ENCODE data around the gene CISD2.
"Not testable (repeated sequence)": the region's sequence is repeated elsewhere in the genome, so short reads cannot be mapped to it uniquely, and the experiment has no call there.

Gene CISD2, protein sequence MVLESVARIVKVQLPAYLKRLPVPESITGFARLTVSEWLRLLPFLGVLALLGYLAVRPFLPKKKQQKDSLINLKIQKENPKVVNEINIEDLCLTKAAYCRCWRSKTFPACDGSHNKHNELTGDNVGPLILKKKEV

DNA sequence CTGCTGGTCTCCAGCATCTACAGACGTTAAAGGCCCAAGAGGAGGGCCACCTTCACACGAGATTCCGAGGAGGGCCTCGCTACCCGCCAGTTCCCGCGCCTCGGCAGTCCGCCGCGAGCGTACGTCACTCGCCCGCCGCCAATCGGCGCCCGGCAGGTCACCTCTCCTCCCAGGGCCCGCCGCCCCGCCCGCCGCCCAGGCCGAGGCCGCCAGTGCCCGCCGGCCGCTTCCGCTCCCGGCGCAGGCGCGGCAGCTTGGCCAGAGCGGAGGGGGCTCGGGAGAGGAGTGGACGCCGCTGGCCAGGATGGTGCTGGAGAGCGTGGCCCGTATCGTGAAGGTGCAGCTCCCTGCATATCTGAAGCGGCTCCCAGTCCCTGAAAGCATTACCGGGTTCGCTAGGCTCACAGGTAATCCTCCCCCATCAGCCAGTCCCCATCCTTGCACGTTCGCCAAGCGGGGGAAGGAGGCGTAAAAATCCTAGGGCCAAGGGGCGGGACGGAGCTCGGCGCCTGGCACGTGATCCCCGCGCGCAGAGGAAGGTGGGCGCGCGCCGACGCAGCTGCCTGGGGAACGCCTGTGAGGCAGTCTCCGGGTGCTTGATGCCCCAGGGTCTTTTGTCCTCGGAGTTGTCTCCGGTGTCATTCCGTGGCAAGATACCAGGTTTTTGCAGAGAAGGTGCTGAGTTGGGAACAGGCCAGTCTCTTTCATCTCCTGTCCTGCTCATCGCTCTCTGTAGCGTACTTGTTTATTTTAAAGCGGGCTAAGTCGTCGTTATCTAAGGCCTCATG, at the start of gene CISD2:
CISD2 (plus strand) TSS at position 212 of the 788 bp plus-strand sequence; CDS start at position 305, 93 bp downstream.
- DNase-seq: peak; percentile 90

DNA sequence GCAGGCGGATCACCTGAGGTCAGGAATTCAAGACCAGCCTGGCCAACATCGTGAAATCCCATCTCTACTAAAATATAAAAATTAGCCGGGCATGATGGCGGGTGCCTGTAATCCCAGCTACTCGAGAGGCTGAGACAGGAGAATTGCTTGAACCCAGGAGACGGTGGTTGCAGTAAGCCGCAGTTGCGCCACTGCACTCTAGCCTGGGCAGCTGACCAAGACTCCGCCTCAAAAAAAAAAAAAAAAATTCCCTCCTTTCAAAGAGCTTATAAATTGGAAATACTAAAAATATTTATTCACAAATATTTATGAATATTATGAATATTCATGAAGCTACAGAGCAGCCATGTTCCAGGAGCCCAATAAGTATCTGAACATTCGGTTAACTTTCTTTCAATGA, 49.7 kb upstream of the CISD2 start:
- DNase-seq: not testable (repeated sequence)

DNA sequence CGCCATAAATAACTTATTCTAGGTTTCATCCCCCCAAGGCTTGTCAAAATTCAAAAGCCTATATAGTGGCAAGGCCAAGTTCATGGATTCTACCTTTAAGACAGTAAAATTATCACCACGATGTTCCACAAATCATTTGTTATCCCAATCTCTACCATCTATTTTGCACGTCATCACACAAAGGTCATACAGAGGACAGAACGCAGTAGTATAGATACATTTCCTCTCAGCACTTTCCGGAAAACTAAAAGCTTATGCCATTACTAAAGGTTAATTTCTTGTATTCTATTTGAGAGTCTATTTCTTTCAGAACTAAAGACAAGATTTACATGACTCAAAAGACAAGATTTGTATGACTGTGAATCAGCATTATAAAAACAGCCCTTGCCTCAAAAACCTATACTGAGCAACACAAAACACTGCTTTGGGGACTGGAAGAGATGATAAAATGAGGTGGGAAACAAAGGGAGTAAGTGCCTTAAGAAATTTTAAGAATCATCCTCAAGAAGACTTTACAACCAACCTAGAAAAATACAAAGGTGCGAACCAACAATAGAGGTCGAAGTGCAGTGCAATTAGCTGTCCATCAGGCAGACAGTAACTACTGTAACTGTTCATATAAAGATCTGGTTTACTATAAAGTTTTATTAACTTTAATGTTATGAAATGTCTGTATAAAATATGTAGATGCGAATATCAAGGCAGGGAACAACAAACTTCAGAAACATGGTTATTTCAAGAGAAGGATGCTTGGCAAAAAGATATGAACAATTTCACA, 49.0 kb upstream of the CISD2 start:
- no peak for DNase-seq

DNA sequence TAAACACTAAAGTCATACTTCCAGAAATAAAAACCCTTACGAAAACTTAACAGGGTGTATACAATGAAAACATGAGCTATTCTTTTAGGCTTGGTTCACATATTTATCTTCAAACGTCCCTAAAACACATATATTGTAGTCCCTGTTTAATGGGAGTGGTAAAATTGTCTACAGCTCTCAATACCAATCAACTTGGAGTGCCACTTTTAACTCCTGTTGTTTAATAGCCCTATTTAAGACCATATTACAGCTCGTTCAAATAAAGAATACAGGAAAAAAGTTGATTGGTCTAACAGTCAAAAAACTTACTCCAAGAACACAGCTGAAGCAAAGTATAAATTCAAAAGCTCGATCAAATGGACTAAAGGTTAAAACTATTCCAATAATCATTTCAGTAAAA, 45.3 kb upstream of the CISD2 start:
- DNase-seq: no peak

DNA sequence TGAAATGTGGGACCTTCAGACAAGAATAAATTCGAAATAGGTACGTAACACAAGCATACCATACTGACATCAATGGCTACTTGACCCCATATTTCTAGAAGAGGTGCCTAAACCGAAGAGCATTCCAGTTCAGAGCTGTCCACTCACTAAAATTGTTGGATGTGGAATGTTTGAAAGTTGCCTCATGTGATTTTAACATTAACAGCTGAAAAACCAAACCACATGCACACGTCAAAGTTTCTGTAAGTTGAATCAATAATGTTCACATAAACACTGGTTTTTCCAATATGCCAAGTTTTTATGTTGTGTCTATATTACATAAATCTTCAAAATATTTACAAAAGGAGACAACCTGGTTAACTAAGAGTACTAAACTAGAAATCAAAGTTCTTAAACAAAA, 44.9 kb upstream of the CISD2 start:
- no peak for DNase-seq

DNA sequence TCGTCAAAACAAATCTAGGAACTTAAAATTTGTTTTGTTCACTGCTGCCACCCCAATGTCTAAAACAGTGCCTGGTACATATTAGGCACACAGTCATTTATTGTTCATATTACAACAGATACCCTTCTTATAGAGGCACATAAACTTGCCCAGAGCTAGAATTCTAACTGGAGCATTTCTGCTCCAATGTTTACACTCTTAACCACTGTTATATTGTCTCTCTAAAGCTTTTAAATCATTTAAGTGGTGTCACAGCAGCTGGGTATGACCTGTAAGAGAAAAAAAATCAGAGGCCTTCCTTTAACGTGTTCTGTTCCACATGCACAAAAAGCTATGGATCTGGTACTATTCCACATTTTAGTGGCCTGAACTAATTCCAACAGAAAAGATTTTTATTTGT, 44.4 kb upstream of the CISD2 start:
- no peak for DNase-seq

DNA sequence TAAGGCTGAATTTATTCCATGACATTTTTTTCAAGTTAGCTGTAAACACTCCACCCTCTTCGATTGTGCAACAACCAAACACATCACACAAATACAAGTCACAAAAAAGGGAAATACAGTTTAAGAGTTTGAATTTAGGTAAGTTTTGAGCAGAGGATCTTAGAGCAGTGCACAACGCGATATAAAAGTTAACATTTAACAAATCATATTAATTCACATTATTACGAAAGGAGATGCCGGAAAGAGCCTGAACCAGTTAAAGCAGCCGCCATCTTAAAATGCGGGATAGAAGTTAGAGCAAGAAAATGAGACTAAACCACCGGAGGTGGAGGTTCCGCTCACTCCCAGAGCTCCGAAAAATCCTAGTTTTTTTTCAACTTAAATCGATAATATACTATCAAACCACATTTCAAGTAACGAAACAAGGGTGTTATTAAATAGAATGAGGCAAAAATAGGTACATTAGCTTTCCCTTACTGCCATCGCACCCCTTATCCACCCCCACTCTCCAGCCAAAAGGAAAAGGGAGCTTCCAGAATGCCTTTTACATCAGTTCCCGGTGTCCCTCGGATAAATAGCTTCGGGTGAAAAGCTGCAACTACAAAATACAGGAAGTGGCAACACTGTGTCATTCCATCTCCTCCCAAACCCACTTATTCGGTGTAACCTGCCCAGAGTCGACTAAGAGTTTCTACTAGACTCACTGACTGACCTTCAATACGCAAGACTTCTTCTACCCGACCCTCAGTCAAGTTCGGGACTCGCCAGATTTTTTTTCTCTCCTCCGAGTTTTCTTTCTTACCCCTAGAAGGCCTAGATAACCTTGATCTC, 43.3 kb upstream of the CISD2 start:
- DNase-seq: peak; percentile 47

DNA sequence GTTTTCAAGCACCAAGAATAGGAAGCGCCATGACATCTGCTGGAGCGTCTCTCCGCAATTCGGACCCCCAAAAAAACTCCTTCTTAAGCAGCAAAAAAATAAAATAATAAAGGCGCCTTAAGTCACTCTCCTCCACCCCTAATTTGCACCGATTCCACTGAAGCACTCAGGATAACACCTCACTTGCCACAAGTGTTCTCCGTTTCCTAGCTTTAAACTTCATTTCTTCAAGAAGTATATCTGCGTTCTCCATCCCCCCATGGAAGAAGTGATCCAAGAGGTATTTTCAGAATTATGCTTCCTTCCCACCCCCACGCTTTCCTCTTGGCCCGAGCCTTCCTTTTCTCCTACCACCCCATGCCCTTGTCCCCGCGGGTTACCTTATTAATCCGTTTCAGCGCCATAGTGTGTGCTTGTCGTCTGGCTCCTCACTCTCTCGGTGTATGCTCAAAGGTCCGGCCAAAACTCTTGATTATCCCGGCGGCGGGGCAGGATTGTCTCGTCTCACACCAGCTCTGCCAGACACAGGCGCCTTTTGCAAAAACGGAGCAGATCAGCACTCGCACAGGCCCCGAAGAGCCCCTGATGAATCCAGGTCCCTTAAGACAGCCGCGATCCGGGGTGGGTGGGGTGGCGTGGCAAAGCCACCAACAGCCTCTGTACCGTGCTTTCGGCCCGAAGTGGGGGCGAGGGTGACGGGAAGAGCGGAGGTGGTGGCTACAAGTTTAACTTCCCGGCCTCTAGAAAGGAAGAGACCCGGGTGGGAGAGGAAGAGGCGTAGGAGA, 42.5 kb upstream of the CISD2 start:
- DNase-seq: no peak

DNA sequence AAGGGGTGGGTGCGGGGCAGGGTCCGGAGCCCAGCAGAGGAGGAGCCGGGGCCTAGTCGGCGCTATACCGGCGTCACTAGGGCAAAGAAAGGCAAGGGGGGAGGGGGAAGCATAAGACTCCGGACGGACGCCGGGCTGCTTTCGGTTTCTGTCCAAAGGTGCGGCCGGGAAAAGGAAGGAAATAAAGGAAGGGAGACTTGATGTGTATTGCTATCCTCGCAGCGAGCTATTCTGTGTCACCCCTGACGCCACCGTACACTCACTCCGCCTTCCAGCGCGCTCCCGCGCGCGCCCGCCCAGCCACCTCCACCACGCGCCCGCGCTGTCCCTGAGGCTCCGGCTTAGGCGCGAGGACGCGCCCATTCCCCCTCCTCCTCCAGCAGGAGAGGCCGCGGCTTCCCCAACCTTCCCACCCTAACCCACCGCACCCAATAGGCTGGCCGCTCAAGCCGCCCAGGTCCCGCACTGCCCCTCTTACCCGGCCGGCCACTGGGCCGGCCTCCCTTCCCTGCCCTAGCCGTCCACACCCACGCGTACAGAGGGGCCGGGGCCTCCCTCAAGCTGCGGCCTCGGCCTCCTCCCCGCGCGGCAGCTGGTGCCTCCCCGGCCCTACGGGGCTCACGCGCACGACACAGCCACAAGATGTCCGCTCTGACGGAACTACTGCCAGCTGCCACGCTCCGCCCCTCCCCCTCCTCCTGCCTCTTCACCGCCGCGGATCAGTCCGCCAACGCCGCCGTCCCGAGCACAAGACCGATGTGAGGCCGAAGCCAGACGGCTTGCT, 41.7 kb upstream of the CISD2 start, which contains the start of gene UBE2D3:
UBE2D3 (minus strand) TSS at position 662 of the 784 bp plus-strand sequence. CDS start 1,043 bp downstream, outside the sequence.
- peak; percentile 86 for DNase-seq

DNA sequence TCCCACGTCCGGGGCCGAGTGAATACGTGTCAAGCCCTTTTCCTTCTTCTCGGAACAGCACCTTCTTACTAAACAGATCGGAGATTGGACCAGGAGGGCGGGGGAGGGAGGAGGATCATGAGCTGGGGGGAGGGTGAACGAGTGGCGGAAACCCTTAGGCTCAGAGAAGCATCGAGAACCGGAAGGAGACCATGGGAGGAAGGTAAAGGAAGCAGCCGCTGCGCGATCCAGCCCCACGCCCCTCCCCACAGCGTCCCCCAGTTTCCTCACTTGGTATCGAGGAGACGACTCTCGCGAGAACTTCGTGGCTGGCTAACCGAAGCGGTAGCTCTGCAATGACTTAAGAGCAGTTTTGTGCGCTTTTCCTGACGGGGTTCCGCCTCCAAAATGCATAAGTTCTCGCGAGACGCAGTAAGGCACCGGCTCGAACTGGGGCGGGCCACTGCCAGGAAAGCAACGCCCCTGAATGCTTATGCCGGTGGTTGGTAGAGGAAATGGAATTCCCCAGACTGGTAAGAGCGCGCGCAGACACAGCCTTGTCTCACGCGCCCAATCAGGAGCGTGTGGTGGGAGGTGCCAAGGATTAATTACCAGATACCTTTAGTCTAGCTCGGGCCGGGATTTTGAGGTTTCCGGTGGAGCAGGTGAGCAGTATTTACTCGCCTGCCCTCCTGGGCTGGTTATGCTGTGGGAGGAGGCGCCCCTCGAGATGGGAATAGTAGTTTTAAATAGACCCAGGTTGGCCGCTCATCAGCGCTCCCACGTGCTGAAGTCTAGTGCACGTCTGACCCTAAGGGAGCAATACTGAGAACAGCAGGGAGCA, 40.9 kb upstream of the CISD2 start:
- peak; percentile 97 for DNase-seq

DNA sequence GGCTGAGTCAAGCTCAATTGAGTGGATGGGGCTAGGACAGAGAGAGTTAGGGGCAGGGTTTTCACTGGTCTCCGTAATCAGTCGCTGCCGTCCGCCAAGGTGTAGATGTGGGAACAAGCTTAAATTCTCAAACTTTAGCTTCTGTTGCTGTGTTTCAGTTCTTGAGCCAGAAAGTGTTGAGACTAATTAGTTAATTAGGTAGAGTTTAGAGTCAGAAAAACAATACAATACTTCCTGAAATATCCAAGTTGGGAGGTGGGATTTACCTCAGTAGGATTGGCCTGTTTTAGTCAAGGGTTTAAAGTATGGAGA, 40.3 kb upstream of the CISD2 start:
- no peak for DNase-seq

DNA sequence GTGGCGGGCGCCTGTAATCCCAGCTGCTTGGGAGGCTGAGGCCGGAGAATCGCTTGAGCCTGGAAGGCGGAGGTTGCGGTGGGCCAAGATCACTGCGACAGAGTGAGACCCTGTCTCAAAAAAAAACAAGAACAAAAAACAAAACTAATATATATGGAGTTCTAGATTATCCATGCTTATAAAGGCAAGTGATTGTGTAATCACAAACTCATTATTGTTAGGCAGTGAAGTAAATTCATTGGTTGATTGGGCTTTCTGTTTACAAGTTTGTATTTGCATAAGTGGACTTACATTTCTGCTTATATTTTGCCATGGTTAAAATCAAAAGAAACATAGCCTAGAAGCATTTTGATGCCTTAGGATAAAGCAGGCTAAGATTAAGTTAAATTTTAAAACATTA, 39.0 kb upstream of the CISD2 start:
- no peak for DNase-seq

DNA sequence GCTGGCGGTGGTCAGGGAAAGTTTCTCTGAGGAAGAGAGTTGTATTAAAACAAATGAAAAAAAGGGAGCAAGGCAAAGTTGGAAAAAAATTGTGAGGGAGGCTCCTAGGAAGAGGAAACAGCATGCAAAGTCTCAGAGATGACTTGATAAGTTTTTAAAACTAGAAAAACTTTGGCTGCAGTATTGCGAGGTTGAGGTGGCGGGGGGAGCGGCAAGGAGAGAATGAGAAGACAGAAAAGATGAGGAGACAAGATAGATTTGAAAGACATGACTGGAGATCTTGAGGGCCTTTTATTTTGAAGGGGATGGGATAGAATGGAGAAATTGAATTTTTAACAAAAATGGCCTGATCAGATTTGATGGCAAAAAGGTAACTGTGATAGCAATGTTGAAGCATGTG, 36.7 kb upstream of the CISD2 start:
- DNase-seq: no peak

DNA sequence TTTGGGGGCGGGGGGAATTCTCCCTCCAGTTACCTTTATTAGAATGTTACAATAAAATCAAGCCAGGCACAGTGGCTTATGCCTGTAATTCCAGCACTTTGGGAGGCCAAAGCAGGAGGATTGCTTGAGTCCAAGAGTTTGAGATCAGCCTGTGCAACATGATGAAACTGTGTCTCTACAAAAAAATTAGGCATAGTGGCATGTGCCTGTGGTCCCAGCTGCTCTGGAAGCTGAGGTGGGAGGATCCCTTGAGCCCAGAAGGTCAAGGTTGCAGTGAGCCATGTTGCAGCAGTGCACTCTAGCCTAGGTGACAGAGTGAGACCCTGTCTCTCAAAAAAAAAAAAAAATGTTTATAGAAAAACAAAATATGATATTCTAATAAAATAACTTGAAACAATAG, 36.1 kb upstream of the CISD2 start:
- DNase-seq: no peak

DNA sequence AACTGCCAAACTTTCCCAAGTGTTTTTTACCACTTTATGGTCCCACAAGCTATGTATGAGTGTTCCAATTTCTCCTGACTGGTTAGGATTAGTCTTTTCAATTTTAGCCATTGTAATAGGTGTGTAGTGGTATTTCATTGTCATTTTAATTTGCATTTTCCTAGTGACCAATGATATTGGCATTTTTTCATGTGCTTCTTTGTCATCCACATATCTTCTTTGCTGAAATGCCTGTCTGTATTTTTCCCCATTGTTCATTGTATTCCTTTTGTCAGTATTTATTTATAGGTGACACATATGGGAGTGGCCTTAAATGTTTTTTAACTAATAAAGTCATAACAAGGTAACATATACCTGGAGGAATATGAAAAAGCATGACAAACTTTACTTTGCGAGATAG, 32.2 kb upstream of the CISD2 start:
- no peak for DNase-seq

DNA sequence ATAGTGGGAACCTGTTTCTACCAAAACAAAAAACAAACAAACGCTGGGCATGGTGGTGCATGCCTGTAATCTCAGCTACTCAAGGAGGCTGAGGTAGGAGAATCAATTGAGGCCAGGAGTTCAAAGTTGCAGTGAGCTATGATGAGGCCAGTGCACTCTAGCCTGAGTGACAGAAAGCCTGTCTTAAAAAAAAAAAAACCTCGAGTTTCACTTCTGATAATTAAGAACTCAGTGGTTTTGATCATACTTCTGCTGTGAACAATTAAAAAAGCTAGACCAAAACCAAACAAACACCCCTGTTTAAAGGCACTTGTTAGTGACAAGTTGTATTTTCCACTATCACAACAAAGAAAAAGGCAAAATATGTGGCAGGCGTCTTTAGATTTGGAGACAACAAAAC, 26.4 kb upstream of the CISD2 start:
- no peak for DNase-seq

DNA sequence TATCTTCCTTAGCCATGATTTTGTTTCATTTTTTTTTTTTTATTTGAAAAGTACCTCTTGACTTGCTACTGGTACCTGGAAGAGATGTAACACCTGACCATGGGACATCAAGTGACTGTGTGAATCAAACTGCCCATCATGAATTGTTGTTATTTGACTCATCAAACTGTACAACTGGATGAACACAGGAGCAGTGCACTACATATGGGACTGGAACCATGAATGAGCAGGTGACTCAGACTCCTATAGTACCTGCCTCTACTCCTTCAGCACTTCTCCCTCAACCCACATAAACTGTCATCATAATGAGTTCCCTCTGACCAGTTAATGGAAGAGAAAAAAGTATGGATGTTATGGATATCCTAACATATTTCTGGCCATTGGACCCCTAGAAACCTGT, 25.5 kb upstream of the CISD2 start:
- no peak for DNase-seq

DNA sequence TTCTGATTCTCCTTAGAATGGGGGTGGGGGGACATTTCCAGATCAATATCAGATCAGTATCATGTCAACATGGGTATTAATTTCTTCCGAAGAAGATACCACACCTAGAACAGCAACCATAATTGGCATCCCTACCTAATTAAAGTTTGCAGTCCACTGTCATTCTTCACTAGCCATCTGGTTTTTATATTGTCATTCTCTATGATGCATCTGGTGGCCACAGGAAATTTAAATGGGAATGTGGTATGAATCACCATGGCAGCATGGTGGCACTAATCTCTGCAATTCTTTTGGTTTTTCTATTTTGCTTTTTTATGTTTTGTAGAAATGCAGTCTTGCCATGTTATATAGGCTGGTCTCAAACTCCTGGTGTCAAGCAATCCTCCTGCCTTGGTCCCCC, 24.9 kb upstream of the CISD2 start:
- no peak for DNase-seq

DNA sequence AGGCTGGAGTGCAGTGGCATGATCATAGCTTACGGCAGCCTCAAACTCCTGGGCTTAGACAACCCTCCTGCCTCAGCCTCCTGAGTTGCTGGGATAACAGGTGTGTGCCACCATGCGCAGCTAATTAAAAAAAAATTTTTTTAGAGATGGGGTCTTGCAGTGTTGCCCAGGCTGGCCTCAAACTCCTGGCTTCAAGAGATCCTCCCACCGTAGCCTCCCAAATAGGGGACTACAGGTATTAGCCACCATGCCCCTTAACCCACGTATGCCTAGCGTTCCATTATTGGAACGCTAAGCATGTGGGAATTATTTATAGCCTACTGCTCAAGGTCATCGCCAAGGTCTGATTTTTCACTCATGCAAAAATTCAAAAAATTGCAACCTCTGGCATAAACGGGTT, 21.1 kb upstream of the CISD2 start:
- DNase-seq: no peak

DNA sequence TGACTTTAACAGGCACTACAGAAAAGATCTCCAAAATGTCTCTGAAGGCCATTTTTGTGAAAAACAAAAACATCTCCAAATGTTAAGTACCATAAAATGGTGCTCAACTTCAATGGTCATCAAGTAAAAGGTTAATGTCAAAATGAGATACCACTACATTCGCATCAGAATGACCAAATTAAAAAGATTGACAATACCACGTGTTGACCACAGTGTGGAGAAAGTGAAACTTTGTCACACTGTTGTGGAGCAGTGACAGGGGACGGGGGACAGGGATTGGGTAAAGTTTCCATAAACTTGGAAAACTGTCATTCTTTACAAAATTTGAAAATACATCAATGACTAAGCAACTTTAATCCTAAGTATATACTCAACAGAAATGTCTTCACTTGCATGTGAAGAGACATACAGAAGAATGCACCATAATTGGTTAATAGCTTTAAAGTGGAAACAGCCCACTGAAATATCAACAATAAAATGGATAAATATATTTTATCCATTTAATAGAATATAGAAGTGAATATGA, 19.1 kb upstream of the CISD2 start:
- DNase-seq: no peak

Measured in RPMI8226 (cell line).